Esophagus muscularis mucosa (tissue), 4 donors: ENCODE data around the gene SLC3A2. TPM values are rescaled to one million over a fixed set of nuclear protein-coding genes. Genes with fewer than 3 reads are reported as not detected.

Experiments used
- DNase-seq: peaks from one replicate; pipeline ENCODE4 v3.0.0-alpha.2; 2017; ENCODE audit errors: extremely low spot score
- H3K27ac ChIP-seq, 4 donors: fragments of 200-600 bp; sonication (generic); replicated peaks in 1 of 4; 1 replicate in 3 of 4; 2 replicates in 1 of 4; pipeline ENCODE4 v1.5.1; 2016 to 2019; ENCODE audit warnings: mild to moderate bottlenecking in 1 of 4
- H3K27me3 ChIP-seq, 4 donors: fragments of 200-600 bp; sonication (generic); one replicate each; pipeline versions ENCODE4 v1.5.1 to v1.6.0; 2016 to 2019
- H3K36me3 ChIP-seq, 4 donors: fragments of 200-600 bp; sonication (generic); one replicate each; pipeline ENCODE4 v1.5.1; 2016 to 2019
- H3K4me1 ChIP-seq, 4 donors: fragments of 200-600 bp; sonication (generic); one replicate each; pipeline ENCODE4 v1.5.1; 2016 to 2019
- H3K4me3 ChIP-seq, 4 donors: fragments of 200-600 bp; sonication (generic); 1 replicate in 2 of 4; 2 replicates in 2 of 4; pipeline ENCODE4 v1.5.1; 2016 to 2019; ENCODE audit warnings: mild to moderate bottlenecking in 4 of 4, moderate library complexity in 1 of 4
- H3K9me3 ChIP-seq, 4 donors: fragments of 200-600 bp; sonication (generic); 1 replicate in 3 of 4; 2 replicates in 1 of 4; pipeline ENCODE4 v1.5.1; 2016 to 2019
- EP300 ChIP-seq: sonication (generic); formaldehyde crosslinking; IDR thresholded peaks from one replicate; pipeline ENCODE4 v1.6.1; 2017; ENCODE audit warnings: antibody characterized with exemption
- POLR2A ChIP-seq: fragments of 450-650 bp; IDR thresholded peaks from one replicate; pipeline ENCODE4 v1.6.1; 2017; ENCODE audit warnings: antibody characterized with exemption, moderate library complexity, mild to moderate bottlenecking, low read depth
- POLR2AphosphoS5 ChIP-seq, 2 donors: sonication (generic); formaldehyde crosslinking; IDR thresholded peaks; one replicate each; pipeline ENCODE4 v1.6.1; 2017; ENCODE audit warnings: antibody characterized with exemption in 2 of 2
- WGBS: methylation state at CpG from one replicate; pipeline ENCODE4 v1.1.5; 2018; 5-methylcytosine and 5-hydroxymethylcytosine counted together
- intact Hi-C: fragments of 100-400 bp; cut with DNase I; formaldehyde crosslinking; loops from one replicate; pipeline ENCODE4 v1.15.1; 2023
- total RNA-seq, 4 donors: library from RNA; depleted of rRNA; stranded (reverse); fragments of >200 nt; gene quantifications; one replicate each; pipeline versions ENCODE4 v1.1.0 to v1.2.1, GENCODE V29; 2016
- TF ChIP-seq, protein P1 (sequence below), 3 experiments: fragments of 200-600 bp in 2 of 3; fragments of 450-650 bp in 1 of 3; sonication (generic) in 2 of 3; IDR thresholded peaks; one replicate each; pipeline ENCODE4 v1.5.1; 2017 to 2019; ENCODE audit warnings: antibody characterized with exemption in 3 of 3, mild to moderate bottlenecking in 2 of 3, moderate library complexity in 1 of 3

SLC3A2 gene
- total RNA-seq, 4 donors from 2014 or later: 53.2 to 123 (median 86.4) TPM

GRCh38 chr11:62917906-62918502 is 37.3 kb downstream of the SLC3A2 start:
- no peaks in the 10 kb centered on the region for H3K9me3 ChIP-seq
- no peaks in the 10 kb centered on the region for H3K36me3 ChIP-seq
- H3K4me1 ChIP-seq: peaks cover 7 to 14% (median 12%) of the 10 kb centered on the region in 4 donors
- no peak overlapping the region for H3K4me3 ChIP-seq
- TF ChIP-seq, protein P1, sequence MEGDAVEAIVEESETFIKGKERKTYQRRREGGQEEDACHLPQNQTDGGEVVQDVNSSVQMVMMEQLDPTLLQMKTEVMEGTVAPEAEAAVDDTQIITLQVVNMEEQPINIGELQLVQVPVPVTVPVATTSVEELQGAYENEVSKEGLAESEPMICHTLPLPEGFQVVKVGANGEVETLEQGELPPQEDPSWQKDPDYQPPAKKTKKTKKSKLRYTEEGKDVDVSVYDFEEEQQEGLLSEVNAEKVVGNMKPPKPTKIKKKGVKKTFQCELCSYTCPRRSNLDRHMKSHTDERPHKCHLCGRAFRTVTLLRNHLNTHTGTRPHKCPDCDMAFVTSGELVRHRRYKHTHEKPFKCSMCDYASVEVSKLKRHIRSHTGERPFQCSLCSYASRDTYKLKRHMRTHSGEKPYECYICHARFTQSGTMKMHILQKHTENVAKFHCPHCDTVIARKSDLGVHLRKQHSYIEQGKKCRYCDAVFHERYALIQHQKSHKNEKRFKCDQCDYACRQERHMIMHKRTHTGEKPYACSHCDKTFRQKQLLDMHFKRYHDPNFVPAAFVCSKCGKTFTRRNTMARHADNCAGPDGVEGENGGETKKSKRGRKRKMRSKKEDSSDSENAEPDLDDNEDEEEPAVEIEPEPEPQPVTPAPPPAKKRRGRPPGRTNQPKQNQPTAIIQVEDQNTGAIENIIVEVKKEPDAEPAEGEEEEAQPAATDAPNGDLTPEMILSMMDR (IDR thresholded peaks at IDR 0.05): no peak
- TF ChIP-seq POLR2AphosphoS5 (IDR thresholded peaks at IDR 0.05) (no peak), POLR2A (no peak), EP300 (no peak)
- no peak for DNase-seq
- intact Hi-C loops: no loop called here
- WGBS: 85% methylated on average over 7 of the region's 11 CpGs
- no peak overlapping the region for H3K27ac ChIP-seq
- peaks cover 0 to 36% (median 9%) of the 10 kb centered on the region in 4 donors for H3K27me3 ChIP-seq

DNA sequence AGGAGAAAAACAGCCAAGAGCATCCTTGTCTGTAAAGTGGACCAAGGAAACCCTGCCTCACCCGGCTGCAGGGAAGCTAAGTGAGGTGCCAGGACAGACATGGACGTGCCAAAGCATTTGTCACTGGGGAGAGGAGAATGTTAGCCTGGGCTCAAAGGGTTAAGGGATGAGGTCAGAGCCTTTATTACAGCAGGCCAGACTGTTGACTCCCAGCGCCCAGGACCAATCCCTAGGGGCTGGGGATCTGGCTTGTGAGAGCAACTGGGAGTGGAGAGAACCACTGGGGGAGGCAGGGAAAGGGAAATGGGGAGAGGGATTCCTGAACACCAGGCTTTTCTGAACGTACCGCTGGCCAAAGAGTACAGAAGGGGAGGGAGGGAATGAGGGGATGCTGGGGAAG is 37.8 kb downstream of the SLC3A2 start:
- TF ChIP-seq, protein P1 (IDR thresholded peaks at IDR 0.05): no peak
- no peak for TF ChIP-seq POLR2AphosphoS5 (IDR thresholded peaks at IDR 0.05)
- intact Hi-C loops: no loop called here
- WGBS: 44% methylated on average over 5 of the region's 5 CpGs
- Histone ChIP-seq H3K36me3 (no peaks in the 10 kb centered on the region), H3K4me3 (no peak overlapping the region), H3K9me3 (no peaks in the 10 kb centered on the region), H3K27ac (no peak overlapping the region), H3K27me3 (peaks cover 0 to 41% (median 14%) of the 10 kb centered on the region in 4 donors), H3K4me1 (peaks cover 11 to 19% (median 17%) of the 10 kb centered on the region in 4 donors)
- DNase-seq: no peak

DNA sequence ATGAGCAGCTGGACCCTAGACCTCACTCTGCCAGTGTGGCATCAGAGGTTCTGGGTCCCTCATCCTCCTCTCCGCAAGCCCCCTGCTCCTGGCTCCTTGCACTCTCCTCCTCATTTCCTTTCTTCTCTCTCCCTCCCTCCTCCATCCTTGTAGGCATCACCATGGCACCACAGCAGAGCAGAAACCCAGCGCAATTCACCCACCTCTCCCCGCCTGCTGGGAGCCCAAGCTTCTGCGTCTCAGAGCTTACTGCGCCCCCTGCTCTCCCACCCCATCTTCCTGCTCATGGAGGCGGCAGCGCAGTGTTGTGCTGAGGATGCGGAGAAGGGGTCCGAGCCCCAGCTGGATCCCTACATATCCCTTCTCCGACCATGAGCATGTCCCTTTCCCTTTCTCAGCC is 38.8 kb downstream of the SLC3A2 start:
- H3K4me1 ChIP-seq: peaks cover 16 to 27% (median 24%) of the 10 kb centered on the region in 4 donors
- peaks cover 0 to 51% (median 18%) of the 10 kb centered on the region in 4 donors for H3K27me3 ChIP-seq
- H3K9me3 ChIP-seq: no peaks in the 10 kb centered on the region
- no peak overlapping the region for H3K27ac ChIP-seq
- no peak for DNase-seq
- TF ChIP-seq, protein P1 (IDR thresholded peaks at IDR 0.05): no peak
- no peak for TF ChIP-seq POLR2A
- no peak for TF ChIP-seq POLR2AphosphoS5 (IDR thresholded peaks at IDR 0.05)
- no peak for TF ChIP-seq EP300
- 93% methylated on average over 10 of the region's 10 CpGs for WGBS
- intact Hi-C loops: no loop called here
- H3K36me3 ChIP-seq: no peaks in the 10 kb centered on the region
- no peak overlapping the region for H3K4me3 ChIP-seq

- H3K4me3 ChIP-seq: no peak overlapping the region
- intact Hi-C loops: no loop called here
- no peak overlapping the region for H3K27ac ChIP-seq
- WGBS: 89% methylated on average over 11 of the region's 11 CpGs
- no peak for DNase-seq
- H3K36me3 ChIP-seq: no peaks in the 10 kb centered on the region
- no peak for TF ChIP-seq POLR2A
- TF ChIP-seq POLR2AphosphoS5 (IDR thresholded peaks at IDR 0.05): no peak
- TF ChIP-seq, protein P1 (IDR thresholded peaks at IDR 0.05): no peak
- no peak for TF ChIP-seq EP300
- peaks cover 0 to 56% (median 22%) of the 10 kb centered on the region in 4 donors for H3K27me3 ChIP-seq
- H3K9me3 ChIP-seq: no peaks in the 10 kb centered on the region
- H3K4me1 ChIP-seq: peaks cover 16 to 27% (median 24%) of the 10 kb centered on the region in 4 donors
These were observed 39.4 kb downstream of the SLC3A2 start for GRCh38 chr11:62919898-62920640.
